Kidney (tissue), 14 donors: Measurements from ENCODE around the gene PCSK9. TPM values are rescaled to one million over a fixed set of nuclear protein-coding genes. Genes with fewer than 3 reads are reported as not detected.
A peak's percentile ranks its signal among the peaks of the same experiment; 100 is the strongest.

Experiments
- DNase-seq, 5 donors: peaks; one replicate each; pipeline ENCODE4 v3.0.0-alpha.2; 2013 to 2020
- FAIRE-seq: peaks from 2 replicates; lab custom pipeline; 2012; peaks lifted over from hg19 to GRCh38; lab: Jason Lieb, UNC
- H3K27ac ChIP-seq, 2 donors: one replicate each; pipeline ENCODE4 v1.7.0; 2013; ENCODE audit warnings: low read depth in 2 of 2, low read length in 2 of 2, inconsistent platforms in 1 of 2
- H3K27me3 ChIP-seq: one replicate; pipeline ENCODE4 v1.7.1; 2013; ENCODE audit warnings: low read length, inconsistent platforms; ENCODE audit not compliant: control insufficient read depth, insufficient read depth
- H3K36me3 ChIP-seq, 3 donors: one replicate each; pipeline versions ENCODE4 v1.7.0 to v1.7.1; 2013; ENCODE audit warnings: low read length in 3 of 3, control low read depth in 1 of 3, inconsistent platforms in 1 of 3; ENCODE audit not compliant: insufficient read depth in 3 of 3, control insufficient read depth in 2 of 3
- H3K4me1 ChIP-seq, 3 donors: one replicate each; pipeline versions ENCODE4 v1.7.0 to v1.7.1; 2013; ENCODE audit warnings: low read length in 3 of 3, inconsistent platforms in 1 of 3, low read depth in 1 of 3; ENCODE audit not compliant: control insufficient read depth in 2 of 3, insufficient read depth in 2 of 3
- H3K4me3 ChIP-seq, 3 donors: one replicate each; pipeline versions ENCODE4 v1.7.0 to v1.8.1; 2013; ENCODE audit warnings: low read length in 3 of 3, control low read depth in 1 of 3, inconsistent platforms in 1 of 3
- H3K9ac ChIP-seq, 3 donors: one replicate each; pipeline versions ENCODE4 v1.7.0 to v1.7.1; 2013; ENCODE audit warnings: low read length in 3 of 3, control low read depth in 1 of 3, inconsistent platforms in 1 of 3
- H3K9me3 ChIP-seq, 3 donors: one replicate each; pipeline versions ENCODE4 v1.7.0 to v1.7.1; 2013; ENCODE audit warnings: low read length in 3 of 3, control low read depth in 1 of 3, inconsistent platforms in 1 of 3; ENCODE audit not compliant: control insufficient read depth in 2 of 3, insufficient read depth in 1 of 3
- intact Hi-C: fragments of 100-400 bp; cut with DNase I; formaldehyde crosslinking; loops from one replicate; pipeline ENCODE4 v1.11.1; 2022
- polyA plus RNA-seq: library from polyadenylated mRNA; stranded (reverse); fragments of 350-450 nt; fragmentation: Illumina TruSeq; extraction: RNeasy Lipid Tissue Mini Kit (QIAGEN cat#74804); gene quantifications from one replicate; pipeline ENCODE4 v1.2.3, GENCODE V29; 2014; ENCODE audit warnings: low read depth, low replicate concordance; ENCODE audit not compliant: insufficient read depth
- total RNA-seq: library from RNA; stranded (reverse); fragmentation: NEBNext Ultra II Directional; extraction: Animal tissue kit (Norgen Biotek cat#: 25700); gene quantifications from one replicate; pipeline ENCODE4 v1.2.1, GENCODE V29; 2021
- TF ChIP-seq, protein P1 (sequence below): IDR thresholded peaks from 3 replicates; pipeline ENCODE4 v1.5.1; 2012; ENCODE audit warnings: mild to moderate bottlenecking, moderate library complexity, borderline replicate concordance; ENCODE audit not compliant: insufficient read depth; ENCODE audit errors: extremely low read depth
- donor health status: control.
- donor health status: control.
- donor health status: control.
- donor health status: control.
- donor health status: control.
- donor health status: DM: yes; HTN: yes; CAD: no.
- donor health status: Normal renal cell carcinoma (clear cell type).

The PCSK9 gene
- total and polyA plus RNA-seq, 2 donors from 2014 or later, result 0.13 to 0.28 TPM

- no peak for DNase-seq
- Histone ChIP-seq H3K27ac (no peak overlapping the region), H3K36me3 (peaks cover 0 to 16% (median 0%) of the 10 kb centered on the region in 3 donors), H3K4me3 (no peak overlapping the region), H3K9me3 (no peaks in the 10 kb centered on the region), H3K27me3 (no peaks in the 10 kb centered on the region), H3K9ac (no peak overlapping the region), H3K4me1 (peaks cover 0 to 1% (median 0%) of the 10 kb centered on the region in 3 donors)
- TF ChIP-seq, protein P1, sequence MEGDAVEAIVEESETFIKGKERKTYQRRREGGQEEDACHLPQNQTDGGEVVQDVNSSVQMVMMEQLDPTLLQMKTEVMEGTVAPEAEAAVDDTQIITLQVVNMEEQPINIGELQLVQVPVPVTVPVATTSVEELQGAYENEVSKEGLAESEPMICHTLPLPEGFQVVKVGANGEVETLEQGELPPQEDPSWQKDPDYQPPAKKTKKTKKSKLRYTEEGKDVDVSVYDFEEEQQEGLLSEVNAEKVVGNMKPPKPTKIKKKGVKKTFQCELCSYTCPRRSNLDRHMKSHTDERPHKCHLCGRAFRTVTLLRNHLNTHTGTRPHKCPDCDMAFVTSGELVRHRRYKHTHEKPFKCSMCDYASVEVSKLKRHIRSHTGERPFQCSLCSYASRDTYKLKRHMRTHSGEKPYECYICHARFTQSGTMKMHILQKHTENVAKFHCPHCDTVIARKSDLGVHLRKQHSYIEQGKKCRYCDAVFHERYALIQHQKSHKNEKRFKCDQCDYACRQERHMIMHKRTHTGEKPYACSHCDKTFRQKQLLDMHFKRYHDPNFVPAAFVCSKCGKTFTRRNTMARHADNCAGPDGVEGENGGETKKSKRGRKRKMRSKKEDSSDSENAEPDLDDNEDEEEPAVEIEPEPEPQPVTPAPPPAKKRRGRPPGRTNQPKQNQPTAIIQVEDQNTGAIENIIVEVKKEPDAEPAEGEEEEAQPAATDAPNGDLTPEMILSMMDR, result no peak
- FAIRE-seq, result no peak
- intact Hi-C loops, result no loop called here
These were observed 31.7 kb upstream of the PCSK9 start for GRCh38 chr1:55007625-55008024.

GRCh38 chr1:55010194-55010886, 29.0 kb upstream of the PCSK9 start:
- intact Hi-C loops, result no loop called here
- DNase-seq, result no peak

DNA sequence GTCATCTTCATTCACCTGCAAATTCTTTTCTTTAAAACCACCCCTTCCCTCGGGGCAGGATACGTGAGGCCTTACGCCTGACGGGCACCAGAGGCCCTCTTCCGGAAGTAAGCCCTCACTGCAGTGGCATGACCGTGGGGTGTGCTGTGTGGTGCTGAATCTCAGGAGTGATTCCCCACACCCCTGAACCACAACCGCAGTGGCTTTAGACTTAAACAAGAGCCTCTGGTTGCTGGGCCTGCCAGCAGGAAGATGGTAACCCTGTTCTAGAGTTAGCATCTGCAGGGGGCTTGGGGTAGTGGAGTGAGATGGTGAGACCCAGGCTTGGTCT, 28.5 kb upstream of the PCSK9 start:
- Histone ChIP-seq H3K4me3 (no peak overlapping the region), H3K27me3 (no peaks in the 10 kb centered on the region), H3K27ac (no peak overlapping the region), H3K36me3 (peaks cover 0 to 12% (median 0%) of the 10 kb centered on the region in 3 donors), H3K9ac (no peak overlapping the region), H3K9me3 (no peaks in the 10 kb centered on the region), H3K4me1 (no peaks in the 10 kb centered on the region)
- TF ChIP-seq, protein P1, result peak; percentile 7
- FAIRE-seq, result no peak
- no peak for DNase-seq
- intact Hi-C loops, result no loop called here

More at GRCh38 chr1:55010194-55010886, 29.0 kb upstream of the PCSK9 start:
- peaks cover 0 to 12% (median 0%) of the 10 kb centered on the region in 3 donors for H3K36me3 ChIP-seq
- no peak overlapping the region for H3K27ac ChIP-seq
- FAIRE-seq, result no peak
- H3K9me3 ChIP-seq, result no peaks in the 10 kb centered on the region
- H3K4me1 ChIP-seq, result no peaks in the 10 kb centered on the region
- no peaks in the 10 kb centered on the region for H3K27me3 ChIP-seq
- no peak overlapping the region for H3K4me3 ChIP-seq
- TF ChIP-seq, protein P1, result no peak
- H3K9ac ChIP-seq, result no peak overlapping the region
